ENCODE measurements around the gene SRRM1.
"Not testable (repeated sequence)": the region's sequence is repeated elsewhere in the genome, so short reads cannot be mapped to it uniquely, and the experiment has no call there.

Gene SRRM1

DNA sequence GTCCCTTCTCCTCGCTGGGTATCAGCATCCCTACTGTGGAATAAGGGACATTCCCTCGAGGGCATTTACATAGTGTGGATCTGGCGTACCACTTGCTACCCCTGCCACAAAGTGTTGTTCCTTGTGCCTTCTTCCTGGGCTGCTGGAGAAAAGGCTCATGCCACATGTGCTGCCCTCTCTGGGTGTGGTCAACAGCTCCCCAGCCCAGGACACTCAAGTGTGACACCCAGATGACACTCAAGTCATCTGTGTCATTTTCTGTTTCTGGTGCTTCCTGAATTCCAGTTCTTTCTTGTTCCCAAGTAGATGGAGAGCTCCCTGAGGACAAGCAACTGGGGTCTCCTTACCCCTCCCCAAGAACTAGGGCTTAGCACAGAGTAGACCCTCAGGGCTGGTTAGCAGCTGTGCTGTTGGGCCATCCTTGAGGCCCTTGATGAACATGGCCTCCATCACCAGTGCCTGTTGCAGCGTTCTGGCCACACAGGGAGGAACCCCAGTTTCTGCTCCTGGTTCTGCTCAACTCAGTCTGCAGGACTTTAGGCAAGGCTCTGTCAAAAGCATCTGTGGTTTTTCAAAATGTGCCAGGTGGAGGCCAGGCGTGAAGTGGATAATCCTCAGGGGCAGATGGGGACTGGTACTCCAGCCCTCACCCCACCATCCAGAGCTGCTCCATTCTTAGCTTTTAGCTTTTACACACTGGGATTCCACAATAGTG is 53.1 kb downstream of the SRRM1 start:
- DNase-seq: no peak

DNA sequence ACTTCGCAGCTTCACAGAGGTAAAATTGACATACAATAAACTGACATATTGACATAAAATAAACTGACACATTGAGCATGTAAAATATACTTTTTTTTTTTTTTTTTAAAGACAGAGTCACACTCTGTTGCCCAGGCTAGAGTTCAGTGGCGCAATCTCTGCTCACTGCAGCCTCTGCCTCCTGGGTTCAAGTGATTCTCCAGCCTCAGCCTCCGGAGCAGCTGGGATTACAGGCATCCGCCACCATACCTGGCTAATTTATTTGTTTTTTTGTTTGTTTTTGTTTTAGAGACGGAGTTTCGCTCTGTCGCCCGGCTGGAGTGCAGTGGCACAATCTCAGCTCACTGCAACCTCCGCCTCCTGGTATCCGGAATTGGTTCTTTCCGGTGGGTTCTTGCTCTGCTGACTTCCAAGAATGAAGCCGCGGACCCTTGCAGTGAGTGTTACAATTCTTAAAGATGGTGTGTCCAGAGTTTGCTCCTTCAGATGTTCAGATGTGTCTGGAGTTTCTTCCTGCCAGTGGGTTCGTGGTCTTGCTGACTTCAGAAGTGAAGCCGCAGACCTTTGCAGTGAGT is 53.7 kb downstream of the SRRM1 start:
- no peak for DNase-seq

DNA sequence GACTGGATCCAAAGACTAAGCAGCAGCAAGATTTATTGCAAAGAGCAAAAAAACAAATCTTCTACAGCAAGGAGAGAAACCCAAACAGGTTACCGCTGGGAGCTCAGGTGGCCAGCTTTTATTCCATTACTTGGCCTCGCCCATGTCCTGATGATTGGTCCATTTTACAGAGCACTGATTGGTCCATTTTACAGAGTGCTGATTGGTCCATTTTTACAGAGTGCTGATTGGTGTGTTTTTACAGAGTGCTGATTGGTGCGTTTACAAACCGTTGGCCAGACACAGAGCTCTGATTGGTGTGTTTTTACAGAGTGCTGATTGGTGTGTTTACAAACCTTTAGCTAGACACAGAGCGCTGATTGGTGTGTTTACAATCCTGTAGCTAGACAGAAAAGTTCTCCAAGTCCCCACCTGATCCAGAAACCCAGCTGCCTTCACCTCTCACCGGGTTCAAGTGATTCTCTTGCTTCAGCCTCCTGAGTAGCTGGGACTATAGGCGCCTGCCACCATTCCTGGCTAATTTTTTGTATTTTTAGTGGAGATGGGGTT is 54.4 kb downstream of the SRRM1 start:
- not testable (repeated sequence) for DNase-seq

GRCh38 chr1:24698326-24698725 is 55.2 kb downstream of the SRRM1 start:
- not testable (repeated sequence) for DNase-seq

- no peak for DNase-seq
Measured at GRCh38 chr1:24699628-24700027, 56.5 kb downstream of the SRRM1 start.

- DNase-seq: no peak
Measured at GRCh38 chr1:24702511-24703293, 59.6 kb downstream of the SRRM1 start.

GRCh38 chr1:24704411-24705259 is 61.5 kb downstream of the SRRM1 start:
- DNase-seq: peak; percentile 61

DNA sequence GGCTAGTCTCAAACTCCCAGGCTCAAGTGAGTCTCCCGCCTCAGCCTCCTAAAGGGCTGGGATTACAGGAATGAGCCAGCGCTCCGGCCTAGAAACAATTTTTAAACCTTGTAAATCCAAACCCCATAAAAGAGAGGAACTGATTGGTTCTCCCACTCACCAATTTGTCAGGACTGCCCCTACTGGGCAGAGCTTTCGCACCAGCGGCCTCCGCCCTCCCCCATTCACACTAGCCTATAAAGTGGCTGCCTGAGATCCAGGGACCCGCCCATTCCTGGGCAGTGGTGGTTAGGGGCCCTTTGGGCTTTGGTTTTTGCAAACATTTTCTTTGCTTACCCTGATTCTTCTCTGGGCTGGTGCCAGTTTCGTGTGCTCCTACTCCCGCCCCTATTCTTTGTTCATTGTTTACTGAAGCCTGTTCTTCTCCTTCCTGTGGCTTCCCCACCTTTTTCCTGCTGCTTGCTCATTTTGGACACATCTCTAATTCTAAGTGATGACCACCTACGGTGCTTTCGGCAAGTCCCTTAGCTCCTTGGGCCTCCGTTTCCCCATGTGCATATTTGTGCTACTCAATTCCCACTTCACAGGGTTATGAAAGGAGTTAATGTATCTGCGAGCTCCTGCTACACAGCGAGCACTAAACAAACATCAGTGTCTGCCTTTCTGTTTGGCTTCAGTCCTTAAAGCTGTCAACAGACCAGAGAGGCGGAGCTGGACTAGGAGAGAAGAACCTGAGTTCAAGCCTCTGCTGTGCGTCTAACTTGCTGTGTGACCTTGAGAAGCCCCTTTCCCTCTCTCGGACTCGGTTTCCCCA is 62.4 kb downstream of the SRRM1 start:
- peak; percentile 75 for DNase-seq

DNA sequence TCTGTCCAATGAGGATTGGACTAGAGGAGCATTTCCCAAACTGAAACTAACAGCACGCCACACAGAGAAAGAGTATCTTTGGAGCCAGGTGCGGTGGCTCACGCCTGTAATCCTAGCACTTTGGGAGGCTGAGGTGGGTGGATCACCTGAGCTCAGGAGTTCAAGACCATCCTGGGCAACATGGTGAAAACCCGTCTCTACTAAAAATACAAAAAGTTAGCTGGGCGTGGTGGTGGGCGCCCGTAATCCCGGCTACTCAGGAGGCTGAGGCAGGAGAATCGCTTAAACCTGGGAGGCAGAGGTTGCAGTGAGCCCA is 62.9 kb downstream of the SRRM1 start:
- DNase-seq: not testable (repeated sequence)

- DNase-seq: no peak
Measured at GRCh38 chr1:24707687-24708086, 64.6 kb downstream of the SRRM1 start.

- no peak for DNase-seq
Measured at GRCh38 chr1:24708938-24709337, 65.8 kb downstream of the SRRM1 start.

DNA sequence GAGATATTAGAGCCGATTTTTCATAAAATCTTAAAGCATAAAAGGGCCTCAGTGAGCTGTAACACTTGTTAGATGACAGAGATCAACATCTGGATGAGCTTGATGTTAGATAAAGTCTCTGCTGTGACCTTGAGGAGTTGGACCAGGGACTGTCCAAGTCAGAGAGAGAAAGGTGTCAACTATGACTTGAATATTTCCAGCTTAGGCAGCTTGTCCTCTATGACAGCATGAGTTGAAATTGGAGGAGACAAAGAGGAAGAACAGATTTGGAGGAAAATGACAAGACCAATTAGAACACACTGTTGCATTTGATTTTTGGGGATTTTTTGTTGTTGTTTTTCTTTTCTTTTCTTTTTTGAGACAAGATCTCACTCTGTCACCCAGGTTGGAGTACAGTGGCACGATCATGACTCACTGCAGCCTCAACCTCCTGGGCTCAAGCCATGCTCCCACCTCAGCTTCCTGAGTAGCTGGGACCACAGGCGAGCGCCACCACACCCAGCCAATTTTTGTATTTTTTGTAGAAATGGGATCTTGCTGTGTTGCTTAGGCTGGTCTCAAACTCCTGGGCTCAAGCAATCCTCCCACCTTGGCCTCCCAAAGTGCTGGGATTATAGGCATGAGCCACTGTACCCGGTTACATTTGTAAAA is 66.8 kb downstream of the SRRM1 start:
- DNase-seq: no peak

DNA sequence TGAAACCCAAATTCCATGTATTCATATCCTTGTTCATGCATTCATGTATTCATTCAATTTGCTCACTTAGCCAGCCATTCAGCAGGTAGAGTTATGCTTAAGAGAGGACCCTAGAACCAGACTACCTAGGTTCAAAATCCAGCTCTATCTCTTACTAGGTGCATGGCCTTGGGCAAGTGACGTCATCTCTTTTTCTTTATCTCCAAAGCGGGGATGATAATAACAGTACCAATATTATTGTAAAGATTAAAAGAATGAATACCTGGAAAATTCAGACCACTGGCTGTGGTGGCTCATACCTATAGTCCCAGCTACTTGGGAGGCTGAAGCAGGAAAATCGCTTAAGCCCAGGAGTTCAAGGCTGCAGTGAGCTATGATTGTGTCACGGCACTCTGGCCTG is 68.2 kb downstream of the SRRM1 start:
- DNase-seq: no peak

GRCh38 chr1:24713176-24713575 is 70.1 kb downstream of the SRRM1 start:
- DNase-seq: no peak

GRCh38 chr1:24713736-24714135 is 70.6 kb downstream of the SRRM1 start:
- no peak for DNase-seq

DNA sequence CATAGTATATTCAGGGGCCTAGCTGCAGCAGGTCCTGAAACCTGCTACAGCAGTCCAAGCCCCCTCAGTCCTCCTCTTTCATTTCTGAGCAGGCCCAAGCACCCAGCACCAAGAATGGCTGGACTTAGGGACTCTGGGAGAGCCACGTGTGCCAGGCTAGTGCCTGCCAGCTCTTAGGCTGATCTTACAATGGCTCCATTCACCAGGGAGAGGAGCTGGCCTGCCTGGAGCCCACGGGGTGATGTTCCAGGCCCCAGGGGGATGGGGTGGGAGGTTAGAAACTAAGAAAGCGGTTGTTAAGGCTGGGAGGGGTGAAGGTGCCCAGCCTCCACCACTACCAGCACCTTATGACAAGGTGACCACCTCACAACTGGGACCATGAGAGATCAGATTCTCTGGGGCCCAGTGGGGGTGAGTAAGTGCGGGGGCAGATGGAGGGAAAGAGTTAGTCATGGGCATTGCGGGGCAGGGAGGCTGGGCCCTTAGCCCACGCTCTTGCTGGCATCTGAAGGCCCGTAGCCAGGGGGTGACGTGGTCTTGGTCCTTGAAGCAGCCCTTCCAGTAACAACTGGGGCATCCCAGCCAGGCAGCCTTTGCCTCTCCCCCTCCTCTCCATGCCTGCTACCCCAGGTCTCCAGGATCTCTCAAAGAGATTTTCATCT is 71.9 kb downstream of the SRRM1 start:
- no peak for DNase-seq

GRCh38 chr1:24715658-24716057 is 72.6 kb downstream of the SRRM1 start:
- no peak for DNase-seq

GRCh38 chr1:24717887-24718650 is 75.0 kb downstream of the SRRM1 start:
- DNase-seq: no peak

- DNase-seq: no peak
Measured at GRCh38 chr1:24720152-24720551, 77.0 kb downstream of the SRRM1 start.

DNA sequence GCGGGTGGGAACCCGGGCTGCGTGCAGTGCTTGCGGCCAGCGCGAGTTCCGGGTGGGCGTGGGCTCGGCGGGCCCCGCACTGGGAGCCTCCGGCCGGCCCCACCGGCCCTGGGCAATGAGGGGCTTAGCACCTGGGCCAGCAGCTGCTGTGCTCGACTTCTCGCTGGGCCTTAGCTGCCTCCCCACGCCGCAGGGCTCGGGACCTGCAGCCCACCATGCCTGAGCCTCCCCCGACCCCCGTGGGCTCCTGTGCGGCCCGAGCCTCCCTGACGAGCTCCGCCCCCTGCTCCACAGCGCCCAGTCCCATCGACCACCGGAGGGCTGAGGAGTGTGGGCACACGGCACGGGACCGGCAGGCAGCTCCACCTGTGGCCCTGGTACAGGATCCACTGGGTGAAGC is 78.4 kb downstream of the SRRM1 start:
- DNase-seq: no peak

Data from retina (tissue), 1 donor.